Measurements from ENCODE around the gene PVALB. TPM values are rescaled to one million over a fixed set of nuclear protein-coding genes. Genes with fewer than 3 reads are reported as not detected.

The PVALB gene
- total and polyA plus RNA-seq, 2 donors (not counting 1 experiment from before 2014, with no cell fraction given) = not detected

GRCh38 chr22:36855478-36855877 lies 38.6 kb upstream of the PVALB start:
- Histone ChIP-seq H3K9me3 (ENCODE audit: control extremely low read depth in 1 of 3, control insufficient read depth in 2 of 3, insufficient read depth in 1 of 3, low read length in 2 of 3) (peaks cover 0 to 12% (median 0%) of the 10 kb centered on the region in 3 donors), H3K4me2 (replicated peaks; ENCODE audit: low read depth, low read length, poor library complexity, severe bottlenecking) (no peak overlapping the region), H3K36me3 (replicated peaks in 1 of 2; ENCODE audit: control extremely low read depth in 1 of 2, control insufficient read depth in 1 of 2, extremely low read depth in 1 of 2, insufficient read depth in 2 of 2, low read length in 1 of 2) (no peaks in the 10 kb centered on the region), H3K27me3 (replicated peaks in 1 of 4; ENCODE audit: control extremely low read depth in 1 of 4, control insufficient read depth in 3 of 4, insufficient read depth in 4 of 4, low read length in 3 of 4) (no peaks in the 10 kb centered on the region), H2AFZ (ENCODE audit: insufficient read depth, low read depth, low read length, poor library complexity, severe bottlenecking) (no peak overlapping the region), H3K4me3 (ENCODE audit: control extremely low read depth in 1 of 5, extremely low read depth in 1 of 5, insufficient read depth in 1 of 5, low read depth in 2 of 5, low read length in 4 of 5) (no peak overlapping the region), H3K27ac (ENCODE audit: low read length in 2 of 2) (no peak overlapping the region), H3K79me2 (ENCODE audit: control insufficient read depth, insufficient read depth, low read length) (no peaks in the 10 kb centered on the region), H4K20me1 (ENCODE audit: control insufficient read depth, insufficient read depth, low read length, poor library complexity, severe bottlenecking) (no peaks in the 10 kb centered on the region), H3K9ac (ENCODE audit: low read length) (no peak overlapping the region), H3K4me1 (ENCODE audit: control insufficient read depth in 2 of 2, insufficient read depth in 2 of 2, low read length in 2 of 2) (peaks cover 22 to 33% of the 10 kb centered on the region in 2 donors)
- DNase-seq = no peak
- TF ChIP-seq EZH2 (IDR thresholded peaks at IDR 0.05; ENCODE audit: borderline replicate concordance, insufficient read depth, low read depth, low read length, poor library complexity, severe bottlenecking) (no peak), CTCF (IDR thresholded peaks at IDR 0.05) (no peak)
- no peak for ATAC-seq (ENCODE audit: low read depth)
- H3K27me3 Mint-ChIP-seq = no peaks in the 10 kb centered on the region
- WGBS (ENCODE audit: insufficient coverage) = 98% methylated on average over 3 of the region's 3 CpGs
- H3K9me3 Mint-ChIP-seq (ENCODE audit: insufficient read depth) = no peaks in the 10 kb centered on the region
- ChIA-PET POLR2A (interaction anchor here (0.5 to 0.9 kb wide), 2 partner anchors 74 to 124 kb away, joined by 3 to 5 read pairs; no protein-coding TSS in a partner anchor), CTCF (interaction anchor here (0.8 to 12.0 kb wide), 14 partner anchors 10 to 308 kb away, joined by 3 to 115 read pairs (median 14); partner anchors contain the start of genes CSF2RB and IFT27)
- H3K27ac Mint-ChIP-seq = peak overlapping the region; percentile 51
- intact Hi-C loops (cut with micrococcal nuclease) = loop anchor here (10.0 kb wide), 1 partner anchor 189 kb away; no protein-coding TSS in a partner anchor
- H3K4me1 Mint-ChIP-seq = peaks cover 32% of the 10 kb centered on the region
- no peak overlapping the region for H3K4me3 Mint-ChIP-seq

GRCh38 chr22:36853407-36854099 lies 36.7 kb upstream of the PVALB start:
- ChIA-PET CTCF (interaction anchor here (0.9 to 12.0 kb wide), 6 partner anchors 10 to 322 kb away, joined by 3 to 115 read pairs (median 6); no protein-coding TSS in a partner anchor), POLR2A (no interaction called here)
- Mint-ChIP-seq H3K27me3 (peaks cover 13% of the 10 kb centered on the region), H3K4me1 (peaks cover 18% of the 10 kb centered on the region), H3K27ac (peak overlapping the region; percentile 82), H3K9me3 (ENCODE audit: insufficient read depth) (no peaks in the 10 kb centered on the region), H3K4me3 (peak overlapping the region; percentile 68)
- WGBS (ENCODE audit: insufficient coverage) = 55% methylated on average over 11 of the region's 16 CpGs
- Histone ChIP-seq H3K79me2 (ENCODE audit: control insufficient read depth, insufficient read depth, low read length) (no peaks in the 10 kb centered on the region), H4K20me1 (ENCODE audit: control insufficient read depth, insufficient read depth, low read length, poor library complexity, severe bottlenecking) (no peaks in the 10 kb centered on the region), H3K4me2 (replicated peaks; ENCODE audit: low read depth, low read length, poor library complexity, severe bottlenecking) (peak overlapping the region; percentile 70), H3K27ac (ENCODE audit: low read length in 2 of 2) (no peak overlapping the region), H3K27me3 (replicated peaks in 1 of 4; ENCODE audit: control extremely low read depth in 1 of 4, control insufficient read depth in 3 of 4, insufficient read depth in 4 of 4, low read length in 3 of 4) (peaks cover 0 to 5% (median 0%) of the 10 kb centered on the region in 4 experiments), H3K9ac (ENCODE audit: low read length) (peak overlapping the region; percentile 46), H3K9me3 (ENCODE audit: control extremely low read depth in 1 of 3, control insufficient read depth in 2 of 3, insufficient read depth in 1 of 3, low read length in 2 of 3) (peaks cover 0 to 12% (median 0%) of the 10 kb centered on the region in 3 donors), H3K36me3 (replicated peaks in 1 of 2; ENCODE audit: control extremely low read depth in 1 of 2, control insufficient read depth in 1 of 2, extremely low read depth in 1 of 2, insufficient read depth in 2 of 2, low read length in 1 of 2) (no peaks in the 10 kb centered on the region), H3K4me3 (ENCODE audit: control extremely low read depth in 1 of 5, extremely low read depth in 1 of 5, insufficient read depth in 1 of 5, low read depth in 2 of 5, low read length in 4 of 5) (peak overlapping the region in 3 of 5 experiments; percentile 24 to 52 (median 30)), H3K4me1 (ENCODE audit: control insufficient read depth in 2 of 2, insufficient read depth in 2 of 2, low read length in 2 of 2) (peaks cover 15 to 22% of the 10 kb centered on the region in 2 donors), H2AFZ (ENCODE audit: insufficient read depth, low read depth, low read length, poor library complexity, severe bottlenecking) (peak overlapping the region; percentile 90)
- no peak for TF ChIP-seq EZH2 (IDR thresholded peaks at IDR 0.05; ENCODE audit: borderline replicate concordance, insufficient read depth, low read depth, low read length, poor library complexity, severe bottlenecking)
- peak; percentile 72 for TF ChIP-seq CTCF (IDR thresholded peaks at IDR 0.05)
- intact Hi-C loops (cut with micrococcal nuclease) = loop anchor here (10.0 kb wide), 1 partner anchor 191 kb away; no protein-coding TSS in a partner anchor
- peak; percentile 70 for ATAC-seq (ENCODE audit: low read depth)
- DNase-seq = peak; percentile 84
